Caki2 (cell line): ENCODE data around the gene LMAN2. TPM values are rescaled to one million over a fixed set of nuclear protein-coding genes. Genes with fewer than 3 reads are reported as not detected.
A peak's percentile ranks its signal among the peaks of the same experiment; 100 is the strongest.

ENCODE experiments used
- DNase-seq: peaks from one replicate; pipeline ENCODE4 v3.0.0-alpha.2; 2015; ENCODE audit warnings: low read depth
- in situ Hi-C: cut with HindIII; loops from 2 replicates; pipeline ENCODE4 v1.10.0; 2016; ENCODE audit warnings: low sequenced_read_pairs, low pct_unique_long_range_greater_than_20kb, mixed read lengths
- total RNA-seq: library from RNA; depleted of rRNA; stranded (reverse); fragments of >200 nt; shearing (Covaris generic); gene quantifications from 2 replicates; pipeline ENCODE4 v1.2.3, GENCODE V29; 2014; ENCODE audit warnings: low replicate concordance

Gene LMAN2
- total RNA-seq, 1 experiment from 2014 or later, result 602 TPM

- in situ Hi-C loops, result no loop called here
- no peak for DNase-seq
These were observed 15.8 kb downstream of the LMAN2 start for GRCh38 chr5:177335701-177336065.

GRCh38 chr5:177334781-177335700, 16.4 kb downstream of the LMAN2 start:
- in situ Hi-C loops, result no loop called here
- DNase-seq, result no peak

DNA sequence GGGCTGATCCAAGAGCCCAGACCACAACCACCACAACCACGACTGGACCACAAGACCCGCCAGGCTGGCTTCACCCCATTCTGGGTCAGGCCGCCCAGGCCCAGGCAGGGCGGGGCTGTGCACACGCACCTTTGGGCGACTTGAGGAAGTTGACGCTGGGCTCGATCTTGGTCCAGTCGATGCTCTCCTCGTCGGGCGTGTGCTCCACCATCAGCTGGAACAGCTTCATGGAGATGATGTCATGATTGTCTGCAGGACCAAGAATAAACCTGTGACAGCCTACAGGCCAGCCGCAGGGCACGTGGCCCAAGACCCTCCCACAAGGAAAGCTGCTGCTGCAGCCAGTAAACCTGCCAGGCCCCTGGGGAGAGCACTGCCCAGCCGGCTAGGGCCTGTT, 17.3 kb downstream of the LMAN2 start:
- in situ Hi-C loops, result no loop called here

DNA sequence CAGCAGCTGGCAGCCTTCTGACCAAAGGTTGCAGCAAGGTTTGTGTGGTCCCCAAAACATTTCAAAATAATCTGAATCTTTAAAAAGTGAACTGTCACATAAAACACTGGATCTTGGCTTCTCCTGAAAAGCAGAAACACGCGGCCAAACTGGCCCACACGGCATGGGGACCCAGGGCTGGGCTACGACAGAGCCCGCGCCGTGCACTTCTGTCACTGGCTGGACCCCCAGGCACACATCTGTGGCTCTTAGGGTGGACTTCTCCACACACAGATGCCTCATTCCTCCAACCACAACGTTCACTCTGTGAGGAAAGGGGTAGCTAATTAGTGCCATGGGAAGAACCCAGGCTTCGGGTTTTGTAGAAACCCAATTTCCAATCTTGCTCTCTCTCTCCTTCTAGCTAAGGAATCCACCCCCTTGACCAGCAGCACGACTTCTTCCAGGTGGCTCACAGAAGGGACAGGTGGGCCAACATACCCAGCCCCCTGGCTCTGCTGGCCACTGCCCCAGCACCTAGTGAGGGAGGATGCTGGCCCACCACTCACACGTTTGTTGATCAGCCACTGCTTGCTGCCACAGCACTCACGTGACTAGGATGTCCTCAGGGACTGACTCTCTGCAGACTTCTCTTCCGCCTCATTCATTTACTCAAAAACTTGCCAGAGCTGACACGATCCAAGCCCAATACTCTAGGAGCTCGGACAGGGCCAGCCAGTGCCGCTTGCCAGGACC, 17.9 kb downstream of the LMAN2 start:
- in situ Hi-C loops, result no loop called here
- DNase-seq, result no peak

More for the DNA sequence above, 17.3 kb downstream of the LMAN2 start:
- no peak for DNase-seq

DNA sequence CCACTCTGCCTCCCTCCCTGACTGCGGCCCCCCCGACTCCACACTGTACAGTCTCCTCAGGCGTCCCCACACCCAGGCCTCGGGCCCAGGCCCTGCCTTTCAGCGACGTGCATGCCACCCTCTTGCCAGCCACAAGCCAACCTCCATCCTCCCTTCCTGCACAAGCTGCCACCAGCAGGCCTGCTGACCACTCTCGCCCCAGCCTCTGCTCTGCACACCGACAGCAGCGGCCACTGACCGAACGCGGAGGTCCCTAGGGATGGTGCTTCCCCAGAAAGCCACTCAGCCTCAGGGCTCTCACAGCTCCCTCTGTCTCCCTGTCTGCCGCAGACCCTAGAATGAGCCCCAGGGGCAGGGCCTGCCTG, 18.6 kb downstream of the LMAN2 start:
- no peak for DNase-seq
- in situ Hi-C loops, result no loop called here

DNA sequence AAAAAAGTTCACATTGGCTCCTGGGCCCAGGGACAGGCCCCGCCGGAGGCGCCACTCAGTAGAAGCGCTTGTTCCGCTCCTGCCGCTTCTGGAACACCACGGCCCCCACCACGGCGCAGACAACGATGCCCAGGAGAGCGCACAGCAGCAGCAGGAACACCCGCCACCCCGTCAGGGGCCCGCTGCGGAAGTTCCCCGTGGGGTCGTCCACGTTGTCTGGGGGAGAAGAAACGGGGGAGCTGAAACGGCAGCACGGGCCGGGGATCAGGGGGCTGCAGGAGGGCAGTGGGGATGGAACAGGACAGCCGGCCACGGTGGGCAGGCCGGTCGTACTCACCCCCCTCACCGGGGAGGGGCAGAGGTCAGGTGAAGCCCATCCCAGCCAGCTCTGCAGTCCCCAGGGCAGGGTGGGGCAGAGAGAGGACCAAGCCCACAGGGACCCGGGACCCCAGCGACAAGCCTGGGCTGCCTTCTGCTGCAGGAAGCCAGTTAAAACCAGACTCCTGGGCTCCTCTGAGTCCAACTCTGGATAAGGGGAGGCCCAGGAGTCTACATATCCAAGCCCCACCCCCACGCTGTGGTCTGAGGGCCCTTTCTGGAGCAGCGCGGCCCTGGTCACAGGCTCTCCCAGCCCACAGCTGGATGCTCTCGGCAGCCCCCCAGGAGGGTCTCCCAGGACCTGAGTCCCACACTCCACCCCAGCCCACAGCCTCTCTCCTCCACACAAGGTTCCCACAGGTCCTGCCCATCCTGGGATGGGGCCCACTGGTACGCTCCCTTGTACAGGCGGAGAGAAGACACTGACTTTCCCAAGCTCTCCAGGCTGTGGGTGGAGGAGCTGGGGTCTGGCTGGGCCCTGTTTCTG, 19.2 kb downstream of the LMAN2 start:
- DNase-seq, result no peak
- in situ Hi-C loops, result no loop called here

DNA sequence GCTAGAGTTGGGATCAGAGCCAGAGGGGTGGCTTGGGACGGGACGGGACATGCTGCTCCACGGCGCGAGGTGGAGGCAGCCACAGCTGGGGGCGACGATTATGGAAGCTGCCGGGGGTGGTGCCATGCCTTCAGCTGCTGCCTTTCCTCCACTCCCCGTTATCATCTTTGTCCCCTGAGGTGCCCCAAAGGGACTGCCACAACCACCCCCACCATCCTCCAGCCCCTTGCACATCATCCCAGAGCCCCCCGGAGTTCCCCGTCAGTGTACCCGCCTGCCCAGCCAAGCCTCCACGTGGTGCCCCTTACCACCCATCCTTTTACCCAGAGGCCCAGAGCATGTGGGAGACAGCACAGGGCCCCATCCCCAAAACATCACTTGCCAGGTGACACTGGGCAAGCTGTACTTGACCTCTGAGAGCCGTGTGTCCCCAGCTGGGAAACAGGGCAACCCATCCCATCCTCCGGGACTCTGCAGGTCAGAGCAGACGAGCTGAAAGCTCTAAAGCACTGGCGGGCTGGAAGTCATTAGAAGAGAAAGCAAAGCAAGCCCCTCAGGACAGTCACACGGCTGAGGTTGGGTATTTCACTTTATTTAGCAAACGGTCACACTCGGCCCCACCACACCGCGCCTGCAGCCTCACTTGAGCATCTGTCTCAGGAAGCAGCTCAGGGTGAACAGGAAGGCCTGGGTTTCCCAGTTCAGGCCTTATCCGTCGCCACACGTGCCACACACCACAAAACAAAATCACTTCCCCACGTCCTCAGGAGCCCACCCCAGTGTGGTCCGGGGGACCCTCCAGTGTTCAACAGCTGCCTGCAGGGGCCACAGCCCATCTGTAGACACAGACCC, 20.3 kb downstream of the LMAN2 start:
- DNase-seq, result no peak
- in situ Hi-C loops, result no loop called here

DNA sequence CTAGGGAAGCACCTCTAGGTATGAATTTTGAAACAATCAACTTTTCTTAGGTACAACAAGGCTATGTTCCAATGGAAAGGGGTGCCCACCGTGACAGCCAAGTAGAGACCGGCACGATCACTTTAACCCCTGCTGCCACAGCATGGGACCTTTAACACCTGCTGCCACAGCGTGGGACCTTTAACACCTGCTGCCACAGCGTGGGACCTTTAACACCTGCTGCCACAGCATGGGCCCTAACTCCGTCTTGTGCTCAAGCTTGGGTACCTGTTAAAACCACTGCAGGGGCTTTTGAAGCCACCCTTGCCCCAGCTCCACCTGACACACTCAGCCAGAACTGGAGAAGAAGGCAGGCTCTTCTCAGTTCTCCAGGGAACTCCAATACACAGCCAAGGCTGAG, 21.6 kb downstream of the LMAN2 start:
- no peak for DNase-seq
- in situ Hi-C loops, result no loop called here

DNA sequence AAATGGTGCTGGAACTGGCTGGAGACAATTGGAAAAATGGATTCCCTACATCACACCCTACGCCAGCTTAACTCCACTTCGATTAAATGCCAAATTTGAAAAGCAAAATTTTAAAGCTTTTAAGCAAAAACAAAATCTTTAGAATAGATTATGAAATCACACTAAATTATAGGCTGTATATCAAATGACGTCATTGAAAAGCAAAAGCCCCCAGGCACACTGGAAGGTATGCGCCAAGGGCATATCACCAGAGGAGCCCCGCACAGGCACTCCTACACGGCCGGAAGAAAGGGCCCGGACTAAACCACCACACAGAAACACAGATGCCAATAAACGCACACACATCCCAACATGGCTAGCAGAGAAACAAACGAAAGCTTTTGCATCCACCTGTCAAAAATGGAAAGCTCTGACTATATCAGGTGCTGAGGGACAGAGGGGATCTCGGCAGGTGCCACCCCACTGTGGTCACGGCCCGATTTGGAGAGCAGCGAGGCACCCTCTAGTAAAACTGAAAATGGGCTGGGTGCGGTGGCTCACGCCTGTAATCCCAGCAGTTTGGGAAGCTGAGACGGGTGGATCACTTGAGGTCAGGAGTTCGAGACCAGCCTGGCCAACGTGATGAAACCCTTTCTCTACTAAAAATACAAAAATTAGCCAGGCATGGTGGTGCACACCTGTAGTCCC, 22.8 kb downstream of the LMAN2 start:
- in situ Hi-C loops, result no loop called here
- no peak for DNase-seq

GRCh38 chr5:177327539-177328522, 23.6 kb downstream of the LMAN2 start:
- in situ Hi-C loops, result no loop called here
- peak; percentile 34 for DNase-seq

DNA sequence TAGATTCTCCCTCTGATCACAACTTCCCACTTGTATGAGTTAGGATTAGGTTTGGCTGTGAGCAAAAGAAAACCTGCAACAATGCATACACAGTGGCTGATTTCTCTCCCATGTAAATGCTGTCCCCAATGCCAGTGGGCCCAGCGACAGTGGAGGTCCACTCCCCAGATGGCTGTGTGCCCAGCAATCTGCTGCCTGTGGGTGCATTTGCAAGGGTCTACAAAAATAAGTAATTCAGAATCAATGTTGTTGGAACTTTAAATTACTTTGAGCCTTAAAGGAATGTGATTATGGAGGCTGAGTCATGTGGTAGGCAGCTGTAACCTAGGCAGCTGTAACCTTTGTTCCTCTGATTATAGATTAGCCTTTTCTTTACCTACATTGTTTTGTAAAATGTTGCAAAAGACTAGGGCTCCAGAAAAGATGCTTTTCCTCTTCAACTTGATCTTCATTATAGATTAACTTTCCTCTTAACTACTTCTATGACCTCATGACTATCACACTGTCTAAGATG, 25.5 kb downstream of the LMAN2 start:
- in situ Hi-C loops, result no loop called here
- DNase-seq, result peak; percentile 78

- DNase-seq, result no peak
- in situ Hi-C loops, result no loop called here
These were observed 30.6 kb downstream of the LMAN2 start for GRCh38 chr5:177320879-177321278.

DNA sequence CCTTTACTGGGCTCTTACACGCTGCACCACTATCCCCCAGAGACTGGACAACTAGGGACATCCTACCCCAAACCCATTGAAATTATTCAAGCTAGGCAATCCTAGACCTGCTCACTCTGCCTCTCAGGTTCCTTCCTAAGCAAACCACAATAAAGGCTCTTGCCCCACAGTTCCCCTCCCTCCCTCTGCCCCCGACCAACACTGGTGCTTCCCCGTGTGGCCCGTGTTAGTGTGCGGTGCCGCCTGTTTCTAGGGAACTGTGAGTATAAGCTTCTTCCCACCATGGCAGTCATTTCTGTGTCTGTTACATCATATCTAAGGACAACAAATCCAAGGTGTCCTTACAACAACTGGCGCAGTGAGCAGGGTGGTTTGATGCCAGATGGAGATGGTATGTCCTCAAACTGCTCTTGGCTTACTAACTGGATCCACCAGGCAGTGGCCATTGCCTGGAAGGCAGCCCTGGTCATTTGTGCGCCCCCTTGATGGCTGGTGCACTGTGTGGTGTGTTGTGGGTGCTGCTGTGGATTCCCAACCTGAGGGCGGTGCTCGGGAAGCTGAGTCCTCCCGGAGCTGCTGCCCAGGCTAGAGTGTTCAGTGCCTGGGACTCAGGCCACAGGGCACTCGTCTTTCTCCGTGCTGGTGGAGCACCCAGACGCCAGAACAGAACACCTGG, 31.4 kb downstream of the LMAN2 start:
- in situ Hi-C loops, result no loop called here
- no peak for DNase-seq

DNA sequence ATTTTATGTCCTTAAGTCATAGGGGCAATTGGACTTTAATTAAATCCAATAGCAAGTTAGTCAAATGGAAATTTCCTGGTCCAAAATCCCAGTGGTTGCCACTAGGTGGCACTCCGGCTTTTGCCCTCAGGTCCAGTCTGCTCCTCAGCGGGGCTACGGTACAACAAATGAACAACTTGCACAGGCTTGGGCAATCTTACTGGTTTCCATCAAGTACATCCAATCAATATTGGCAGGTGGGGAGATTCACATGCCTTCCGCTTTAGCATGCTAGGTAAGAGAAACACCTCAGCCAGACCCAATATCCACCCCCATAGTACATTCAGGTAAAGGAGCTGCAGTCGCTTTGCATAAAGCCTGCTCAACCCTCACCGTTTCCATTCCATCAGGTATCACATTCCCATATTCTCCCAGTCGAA, 33.5 kb downstream of the LMAN2 start:
- DNase-seq, result peak; percentile 61
- in situ Hi-C loops, result no loop called here

- no peak for DNase-seq
- in situ Hi-C loops, result no loop called here
These were observed 35.5 kb downstream of the LMAN2 start for GRCh38 chr5:177316005-177316404.

GRCh38 chr5:177315411-177315810, 36.1 kb downstream of the LMAN2 start:
- DNase-seq, result no peak
- in situ Hi-C loops, result no loop called here
